ENCODE measurements around the gene NLRP14.

NLRP14 gene, protein sequence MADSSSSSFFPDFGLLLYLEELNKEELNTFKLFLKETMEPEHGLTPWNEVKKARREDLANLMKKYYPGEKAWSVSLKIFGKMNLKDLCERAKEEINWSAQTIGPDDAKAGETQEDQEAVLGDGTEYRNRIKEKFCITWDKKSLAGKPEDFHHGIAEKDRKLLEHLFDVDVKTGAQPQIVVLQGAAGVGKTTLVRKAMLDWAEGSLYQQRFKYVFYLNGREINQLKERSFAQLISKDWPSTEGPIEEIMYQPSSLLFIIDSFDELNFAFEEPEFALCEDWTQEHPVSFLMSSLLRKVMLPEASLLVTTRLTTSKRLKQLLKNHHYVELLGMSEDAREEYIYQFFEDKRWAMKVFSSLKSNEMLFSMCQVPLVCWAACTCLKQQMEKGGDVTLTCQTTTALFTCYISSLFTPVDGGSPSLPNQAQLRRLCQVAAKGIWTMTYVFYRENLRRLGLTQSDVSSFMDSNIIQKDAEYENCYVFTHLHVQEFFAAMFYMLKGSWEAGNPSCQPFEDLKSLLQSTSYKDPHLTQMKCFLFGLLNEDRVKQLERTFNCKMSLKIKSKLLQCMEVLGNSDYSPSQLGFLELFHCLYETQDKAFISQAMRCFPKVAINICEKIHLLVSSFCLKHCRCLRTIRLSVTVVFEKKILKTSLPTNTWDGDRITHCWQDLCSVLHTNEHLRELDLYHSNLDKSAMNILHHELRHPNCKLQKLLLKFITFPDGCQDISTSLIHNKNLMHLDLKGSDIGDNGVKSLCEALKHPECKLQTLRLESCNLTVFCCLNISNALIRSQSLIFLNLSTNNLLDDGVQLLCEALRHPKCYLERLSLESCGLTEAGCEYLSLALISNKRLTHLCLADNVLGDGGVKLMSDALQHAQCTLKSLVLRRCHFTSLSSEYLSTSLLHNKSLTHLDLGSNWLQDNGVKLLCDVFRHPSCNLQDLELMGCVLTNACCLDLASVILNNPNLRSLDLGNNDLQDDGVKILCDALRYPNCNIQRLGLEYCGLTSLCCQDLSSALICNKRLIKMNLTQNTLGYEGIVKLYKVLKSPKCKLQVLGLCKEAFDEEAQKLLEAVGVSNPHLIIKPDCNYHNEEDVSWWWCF

DNA sequence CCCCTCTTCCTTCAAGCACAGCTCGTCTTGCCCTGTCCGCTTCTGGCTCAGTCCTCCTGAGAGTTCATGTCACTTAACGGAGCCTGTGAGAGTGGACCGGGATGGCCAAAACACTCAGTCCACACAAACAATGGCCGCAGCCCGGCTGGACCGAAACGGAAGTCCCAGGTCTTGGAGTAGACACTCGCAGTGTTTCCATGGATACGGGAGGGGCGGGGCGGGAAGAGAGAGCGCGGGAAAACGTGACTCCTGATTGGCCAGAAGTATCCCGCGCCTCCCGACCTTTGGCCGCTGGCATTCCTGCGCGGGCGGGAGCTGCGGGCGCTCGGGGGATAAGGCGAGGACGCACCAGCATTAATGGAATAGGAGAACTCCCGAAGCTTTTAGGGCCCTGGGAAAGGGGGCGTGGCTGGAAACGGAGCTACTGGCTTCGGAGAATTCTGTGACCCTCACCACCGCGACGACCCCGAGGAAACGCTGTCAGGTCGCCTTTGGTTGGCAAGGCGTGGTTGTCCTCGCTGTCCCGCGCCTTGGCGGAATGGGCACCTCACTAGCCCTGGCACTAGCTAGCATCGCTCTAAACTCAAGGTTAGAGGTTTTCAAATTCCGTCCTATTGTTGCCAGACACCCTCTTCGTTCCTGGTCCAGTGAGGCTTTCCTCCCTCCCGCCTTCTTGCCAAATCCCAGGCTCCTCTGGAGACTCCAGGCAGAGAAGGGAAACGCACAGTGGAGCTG, at the start of gene NLRP14, which contains the start of gene ZNF214:
Gene NLRP14, plus strand, starts transcription at position 297 of the 735 bp plus-strand sequence. CDS start 18,108 bp downstream, outside the sequence.
Gene ZNF214, minus strand, starts transcription at position 164 of the 735 bp plus-strand sequence. CDS start 17,511 bp downstream, outside the sequence.
- DNase-seq (ENCODE audit: low spot score) = peak; percentile 90

DNA sequence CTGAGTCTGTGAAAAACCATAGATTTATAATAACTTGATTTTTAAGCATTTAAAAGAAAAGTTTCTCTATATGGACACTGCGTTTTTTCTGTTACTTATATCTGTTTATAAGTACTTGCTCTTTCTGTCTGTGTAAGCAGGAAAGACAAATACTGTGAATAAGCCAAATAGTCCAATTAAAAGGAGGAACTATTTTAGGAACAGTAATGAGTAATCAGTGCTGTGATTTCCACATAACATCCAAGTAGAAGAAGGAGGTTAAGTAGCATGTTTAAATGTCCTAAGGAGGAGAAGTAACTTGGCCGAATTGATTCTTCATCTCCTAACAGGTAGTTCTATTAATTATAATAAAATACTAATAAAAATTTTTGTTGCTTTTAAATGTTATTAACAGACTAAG, 40.9 kb upstream of the NLRP14 start:
- DNase-seq (ENCODE audit: low spot score) = no peak

DNA sequence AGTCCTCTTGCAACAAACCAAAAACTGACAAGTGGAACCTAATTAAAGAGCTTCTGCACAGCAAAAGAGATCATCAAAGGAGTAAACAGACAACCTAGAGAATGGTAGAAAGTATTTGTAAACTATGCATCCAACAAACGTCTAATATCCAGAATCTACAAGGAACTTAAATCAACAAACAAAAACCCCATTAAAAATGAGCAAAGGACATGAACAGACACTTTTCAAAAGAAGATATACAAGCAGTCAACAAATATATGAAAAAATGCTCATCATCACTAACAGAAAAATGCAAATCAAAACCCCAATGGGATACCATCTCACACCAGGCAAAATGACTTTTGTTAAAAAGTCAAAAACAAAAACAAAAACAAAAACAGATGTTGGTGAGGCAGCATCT, 33.8 kb upstream of the NLRP14 start:
- no peak for DNase-seq (ENCODE audit: low spot score)

DNA sequence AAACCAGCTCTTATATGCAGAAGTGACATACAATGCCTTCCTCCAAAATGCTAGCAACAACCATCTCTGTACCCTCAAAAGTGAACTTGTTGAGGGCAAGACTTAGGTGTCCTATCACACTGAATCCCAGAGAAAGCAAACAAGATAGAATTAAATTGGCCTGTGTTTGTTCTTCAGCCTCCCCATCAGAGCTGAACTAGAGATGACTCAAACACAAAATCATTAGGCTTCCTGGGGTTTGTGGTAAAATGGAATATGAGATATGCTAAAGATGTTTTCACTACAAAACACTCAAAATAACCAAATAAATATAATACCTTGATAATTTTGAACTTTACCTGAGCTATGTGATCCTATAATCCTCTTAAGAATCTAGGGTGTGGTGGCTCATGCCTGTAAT, 31.8 kb upstream of the NLRP14 start:
- no peak for DNase-seq (ENCODE audit: low spot score)

DNA sequence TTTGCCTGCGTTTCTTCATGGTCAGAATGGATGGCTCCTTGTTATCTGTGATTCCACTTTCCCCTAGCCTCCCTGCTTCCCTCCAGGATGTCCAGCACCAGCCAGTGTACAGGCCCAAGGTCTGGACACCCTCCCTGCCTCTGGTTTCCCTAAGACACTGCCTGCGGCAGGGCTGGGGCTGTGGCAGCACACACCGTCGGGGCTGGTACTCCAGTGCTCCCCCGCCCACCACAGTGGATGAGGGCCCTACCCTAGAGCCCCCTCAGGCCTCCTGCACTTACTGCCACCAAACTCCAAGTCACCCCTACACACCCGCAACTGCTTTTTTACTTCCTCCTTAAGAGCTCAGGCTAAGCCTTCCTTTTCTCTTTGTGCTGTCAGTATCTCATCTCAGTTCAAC, 29.1 kb upstream of the NLRP14 start:
- DNase-seq (ENCODE audit: low spot score) = no peak

DNA sequence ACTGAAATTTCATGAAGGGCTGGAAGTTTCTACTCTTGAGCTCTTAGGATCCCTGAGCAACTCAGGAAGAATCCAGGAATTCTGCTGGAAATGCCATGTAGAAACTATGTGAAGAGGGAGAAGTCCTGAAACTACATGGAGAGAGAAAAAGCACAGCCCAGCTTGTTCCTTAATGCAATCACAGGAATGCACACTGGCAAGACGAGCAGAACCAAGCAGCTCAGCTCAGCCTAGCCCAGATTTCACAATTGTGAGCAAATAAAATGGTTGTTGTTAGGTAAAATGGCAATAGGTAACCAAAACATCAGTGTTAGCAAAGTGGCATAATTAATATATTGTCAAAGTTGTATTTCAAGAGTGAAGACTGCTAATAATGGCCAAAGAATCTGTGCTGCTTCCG, 28.3 kb upstream of the NLRP14 start:
- DNase-seq (ENCODE audit: low spot score) = no peak

DNA sequence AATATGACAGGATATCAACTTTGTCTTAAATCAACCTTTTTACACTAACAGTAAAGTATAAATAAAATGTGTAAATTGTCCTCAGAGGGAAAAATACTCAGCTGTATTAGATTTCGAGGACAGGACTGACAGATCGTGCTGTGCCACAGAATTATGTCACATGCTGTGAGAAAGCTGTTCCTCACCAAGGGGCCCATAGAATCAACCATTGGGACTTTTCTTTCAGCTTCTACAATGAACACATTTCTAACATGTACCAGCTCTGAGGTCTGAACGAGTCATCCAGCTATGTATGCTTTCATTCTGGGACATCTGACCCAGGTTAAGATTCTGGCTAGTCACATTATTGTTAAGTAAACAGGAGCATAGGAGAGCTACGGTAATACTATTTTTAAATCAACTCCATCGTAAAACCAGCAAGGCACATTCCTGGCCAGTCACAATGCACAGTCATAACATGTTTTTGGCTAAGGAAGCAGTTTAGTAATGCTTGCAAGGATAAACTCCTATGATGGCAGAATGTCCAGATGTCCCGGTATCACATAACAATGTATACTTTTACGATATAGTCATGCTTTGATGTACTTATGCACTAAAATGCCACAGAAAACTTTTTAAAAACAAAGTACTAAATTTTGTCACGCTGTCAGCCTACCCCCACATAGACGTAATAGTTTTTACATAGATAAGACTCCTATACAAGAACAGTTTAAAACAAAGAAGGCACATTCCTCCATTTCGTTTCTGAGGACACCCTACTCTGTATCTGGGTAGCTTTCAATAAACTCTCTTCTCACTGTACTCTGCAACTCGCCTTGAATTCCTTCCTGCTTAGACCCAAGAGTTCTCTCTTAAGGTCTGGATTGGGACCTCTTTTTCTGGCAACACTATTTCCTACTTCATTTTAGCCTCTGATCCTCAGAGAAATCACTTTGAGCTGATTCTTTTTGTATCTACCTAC, 27.5 kb upstream of the NLRP14 start:
- no peak for DNase-seq (ENCODE audit: low spot score)

DNA sequence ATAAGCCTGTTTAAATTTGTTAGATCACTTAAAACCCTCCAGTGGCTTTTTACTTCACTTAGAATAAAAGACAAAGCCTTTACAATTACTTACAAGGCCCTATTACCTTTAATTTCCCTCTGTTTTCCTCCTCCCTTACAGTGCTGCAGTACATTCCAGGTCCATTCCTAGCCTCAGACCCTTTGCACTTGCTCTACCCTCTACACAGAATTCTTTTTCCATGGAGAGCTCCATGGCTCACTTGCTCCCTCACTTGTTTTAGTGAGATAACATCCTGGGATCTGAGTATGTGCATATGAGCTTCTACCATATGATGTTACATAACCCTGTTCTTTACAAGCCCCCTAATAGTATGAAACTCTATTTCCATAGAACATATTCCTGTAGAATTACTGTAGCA, 24.6 kb upstream of the NLRP14 start:
- no peak for DNase-seq (ENCODE audit: low spot score)

DNA sequence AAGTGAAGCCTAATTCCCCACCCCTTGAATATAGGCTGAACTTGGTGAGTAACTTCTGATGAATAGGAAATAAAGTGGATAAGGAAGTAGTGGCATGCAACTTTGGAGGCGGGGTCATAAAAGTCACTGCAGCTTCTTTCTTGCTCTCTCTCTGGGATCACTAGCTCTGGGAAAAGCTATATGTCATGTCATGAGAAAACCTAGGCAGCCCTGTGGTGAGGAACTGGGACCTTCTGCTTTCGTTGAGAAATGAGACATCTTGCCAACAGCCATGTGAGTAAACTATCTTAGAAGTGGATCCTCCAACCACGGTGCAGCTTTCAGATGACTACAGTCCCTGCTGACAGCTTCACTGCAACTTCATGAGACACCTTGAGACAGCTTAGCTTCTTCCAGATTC, 15.8 kb upstream of the NLRP14 start:
- DNase-seq (ENCODE audit: low spot score) = no peak

DNA sequence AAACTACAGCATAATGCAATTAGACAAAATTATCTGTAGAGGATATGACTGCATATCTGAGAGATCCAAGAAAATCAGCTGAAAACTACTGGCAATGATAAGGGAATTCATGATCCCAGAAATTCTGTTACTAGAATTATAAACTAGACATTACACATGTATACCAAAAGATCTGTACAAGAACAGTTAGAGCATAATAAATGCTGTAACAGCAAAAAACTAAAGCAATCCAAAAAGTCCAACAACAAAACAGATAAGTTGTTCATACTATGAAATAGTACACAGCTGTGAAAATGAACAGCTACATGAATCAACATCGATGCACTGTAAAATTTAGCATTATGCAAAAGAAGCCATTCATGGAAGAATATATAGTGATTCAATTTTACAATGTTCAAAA, 6.2 kb upstream of the NLRP14 start:
- DNase-seq (ENCODE audit: low spot score) = no peak

DNA sequence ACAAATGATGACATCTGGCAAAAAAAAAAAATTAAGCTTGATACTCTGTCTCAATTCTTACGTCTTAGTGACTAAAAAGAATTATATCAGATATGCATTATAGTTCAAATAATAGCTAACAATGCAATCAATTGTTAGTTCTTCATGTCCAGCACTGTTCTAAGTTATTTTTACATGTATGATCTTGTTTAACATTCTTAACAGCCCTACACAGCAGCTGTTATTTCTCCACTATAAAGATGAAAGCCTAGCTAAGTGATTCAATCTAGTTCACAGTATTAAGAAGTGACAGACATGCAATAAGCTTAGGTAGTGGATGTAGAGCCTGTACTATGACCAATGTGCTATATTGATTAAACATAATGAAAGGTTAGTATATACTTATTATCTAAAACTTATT, 4.3 kb upstream of the NLRP14 start:
- DNase-seq (ENCODE audit: low spot score) = no peak

DNA sequence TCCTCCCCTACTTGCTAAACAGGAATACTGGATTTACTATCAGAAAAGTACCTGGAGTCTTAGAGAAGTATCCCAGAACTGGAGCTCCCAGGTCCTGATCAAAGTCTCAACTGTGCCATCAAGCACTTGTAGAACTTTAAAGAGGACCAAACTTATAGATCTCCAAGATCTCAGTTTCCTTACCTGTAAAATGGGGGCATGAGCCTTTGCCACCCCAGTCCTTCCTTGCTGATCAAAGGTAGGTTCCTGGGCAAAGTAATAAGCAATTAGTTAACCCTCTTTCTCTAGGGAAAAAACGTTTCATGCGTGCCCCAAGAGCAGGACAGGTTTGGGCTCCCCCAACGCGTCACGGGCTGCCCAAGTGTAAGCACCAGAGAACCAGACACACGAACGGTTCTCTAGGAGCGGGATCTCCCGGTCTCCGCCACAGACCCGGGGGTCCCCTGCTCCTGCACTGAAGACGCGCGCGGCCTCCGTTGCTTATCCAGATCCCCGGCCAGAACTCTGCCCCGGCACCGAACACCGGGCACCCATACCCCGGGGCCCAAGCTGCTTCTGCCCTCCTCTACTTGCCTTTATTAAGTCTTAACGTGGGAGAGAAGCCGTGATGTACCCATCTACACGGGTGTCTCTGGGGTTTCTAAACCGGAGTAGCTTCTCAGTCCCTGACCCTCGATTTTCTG, 638 bp upstream of the NLRP14 start:
- DNase-seq (ENCODE audit: low spot score) = peak; percentile 23

DNA sequence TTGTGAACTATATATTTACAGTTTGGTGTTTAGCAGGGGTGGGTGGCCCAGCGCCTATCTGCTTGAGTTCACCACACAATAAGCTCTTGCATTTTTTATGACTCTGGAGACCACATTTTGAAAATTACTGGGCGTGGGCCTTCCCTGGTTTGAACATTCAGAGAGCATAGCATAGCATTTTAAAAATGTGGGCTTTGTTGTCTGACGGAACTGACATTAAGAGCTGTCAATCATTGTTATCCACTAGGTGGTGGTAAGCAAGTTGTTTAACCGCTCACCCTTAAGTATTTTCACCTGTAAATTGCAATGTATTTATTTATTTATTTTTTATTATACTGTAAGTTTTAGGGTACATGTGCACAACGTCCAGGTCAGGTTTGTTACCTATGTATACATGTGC, 1.0 kb downstream of the NLRP14 start:
- DNase-seq (ENCODE audit: low spot score) = no peak

DNA sequence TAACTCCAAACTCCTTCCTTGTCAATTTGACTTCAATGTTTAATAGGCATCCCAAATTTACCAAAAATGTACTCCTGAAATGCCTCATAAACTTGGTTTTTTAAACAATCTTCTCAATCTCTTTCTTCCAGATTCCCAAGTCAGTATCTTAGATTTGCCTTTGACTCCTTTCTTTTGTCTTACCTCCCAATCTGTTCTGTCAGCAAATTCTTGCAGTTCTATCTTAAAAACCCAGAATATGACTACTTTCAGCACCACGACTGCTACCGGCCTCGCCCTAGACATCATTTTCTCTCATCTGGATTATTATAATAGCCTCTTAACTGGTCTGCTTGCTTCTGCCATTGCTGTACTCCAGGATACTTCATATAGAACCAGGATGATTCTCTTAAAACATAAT, 7.9 kb downstream of the NLRP14 start:
- DNase-seq (ENCODE audit: low spot score) = no peak

DNA sequence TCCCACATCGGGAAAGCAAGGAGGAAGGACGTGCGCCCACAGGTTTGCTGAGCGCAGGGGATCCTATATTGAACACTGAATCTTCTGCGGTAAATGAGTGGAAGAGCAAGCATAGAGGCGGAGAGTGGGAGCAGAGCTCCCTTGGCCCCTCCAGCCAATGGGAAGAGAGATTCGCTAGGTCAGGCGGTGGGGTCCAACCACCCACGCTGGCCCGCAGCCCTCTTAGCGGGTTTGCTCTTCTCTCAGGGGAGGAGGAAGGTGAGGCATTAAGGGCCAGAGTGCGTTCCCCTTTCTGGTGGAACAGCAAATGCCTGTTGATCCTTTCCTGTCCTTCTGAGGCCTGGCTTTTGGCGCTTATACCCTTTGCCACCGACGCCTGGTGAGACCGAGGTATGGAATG, 10.6 kb downstream of the NLRP14 start:
- no peak for DNase-seq (ENCODE audit: low spot score)

DNA sequence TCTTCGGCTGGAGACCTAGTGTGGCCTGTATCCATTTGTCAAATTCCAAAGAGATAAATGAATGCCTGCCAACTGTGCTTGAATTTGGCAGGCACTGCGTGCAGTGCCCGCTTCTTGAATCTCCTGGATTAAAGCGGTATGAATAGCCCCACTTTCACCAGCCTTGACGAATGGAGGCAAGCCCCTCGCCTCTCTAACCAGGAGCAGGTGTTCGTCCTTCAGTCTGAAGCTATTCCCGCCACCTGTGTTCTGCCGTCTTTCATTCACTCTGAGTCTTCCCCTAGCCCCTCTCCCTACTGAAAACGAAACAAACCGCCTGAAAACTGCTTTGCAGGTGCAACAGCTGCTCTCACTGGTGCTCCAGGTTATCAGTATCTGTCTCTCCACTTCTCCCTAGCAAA, 11.2 kb downstream of the NLRP14 start:
- no peak for DNase-seq (ENCODE audit: low spot score)

DNA sequence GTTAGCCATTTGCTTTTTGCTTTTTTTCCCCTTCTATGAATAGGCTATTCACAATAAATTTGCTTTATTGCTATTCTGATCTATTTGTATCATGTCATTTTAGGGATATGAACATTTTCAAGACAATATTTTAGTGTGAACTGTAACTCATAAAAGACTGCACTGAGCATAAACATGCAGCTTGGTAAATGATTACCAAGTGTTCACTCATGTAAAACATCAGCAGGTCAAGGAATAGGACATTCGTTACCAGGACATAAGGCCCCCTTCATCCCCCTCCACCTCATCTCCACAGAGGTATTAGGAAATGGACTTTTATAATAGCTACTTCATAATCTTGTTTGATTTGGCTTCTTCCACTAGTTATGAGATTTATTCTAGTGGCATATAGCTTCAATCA, 12.4 kb downstream of the NLRP14 start:
- no peak for DNase-seq (ENCODE audit: low spot score)

DNA sequence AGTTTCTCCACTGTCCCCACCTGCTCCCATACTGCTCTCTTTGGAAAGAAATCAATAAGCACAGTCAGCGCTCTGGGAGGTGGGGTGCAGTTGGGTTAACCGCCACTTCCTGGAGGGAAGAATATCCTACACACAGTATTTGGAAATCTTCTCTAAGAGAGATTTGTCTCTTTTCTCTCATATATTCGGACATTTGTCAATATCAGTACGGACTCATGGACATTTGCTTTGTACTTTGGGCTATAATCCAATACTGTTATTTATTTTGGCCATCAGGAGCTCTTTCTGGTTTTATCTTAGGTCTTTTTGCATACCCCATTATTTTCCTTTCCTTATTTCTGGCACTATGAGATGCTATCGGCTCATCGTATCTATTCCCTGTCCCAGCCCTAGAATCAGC, 13.7 kb downstream of the NLRP14 start:
- no peak for DNase-seq (ENCODE audit: low spot score)

DNA sequence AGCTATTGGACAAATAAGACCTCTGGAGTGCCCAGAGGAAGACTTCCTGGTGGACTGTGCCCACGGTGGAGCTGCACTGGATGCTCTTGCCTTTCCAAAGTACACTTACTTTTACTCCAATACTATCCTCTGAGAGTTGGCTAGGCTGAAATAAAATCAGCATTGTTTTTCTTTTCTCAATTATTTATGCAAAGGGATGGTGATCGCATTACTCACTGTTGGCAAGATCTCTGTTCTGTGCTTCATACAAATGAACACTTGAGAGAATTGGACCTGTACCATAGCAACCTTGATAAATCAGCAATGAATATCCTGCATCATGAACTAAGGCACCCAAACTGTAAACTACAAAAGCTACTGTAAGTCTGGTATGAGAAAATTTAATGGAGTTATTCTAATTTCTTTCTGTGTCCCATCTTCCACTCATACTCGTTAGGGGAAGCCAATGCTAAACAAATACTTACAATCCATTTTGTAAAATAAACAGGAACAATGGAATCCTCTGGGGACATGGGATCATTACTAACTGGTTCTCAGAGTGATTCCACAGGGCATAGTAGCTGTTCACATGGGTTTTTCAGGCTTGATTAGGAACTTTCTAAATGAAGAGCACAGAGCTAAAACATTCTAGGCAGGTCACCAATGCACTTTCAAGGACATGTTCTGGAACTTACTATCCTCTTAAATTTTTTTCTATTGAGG, 26.3 kb downstream of the NLRP14 start:
- DNase-seq (ENCODE audit: low spot score) = no peak

DNA sequence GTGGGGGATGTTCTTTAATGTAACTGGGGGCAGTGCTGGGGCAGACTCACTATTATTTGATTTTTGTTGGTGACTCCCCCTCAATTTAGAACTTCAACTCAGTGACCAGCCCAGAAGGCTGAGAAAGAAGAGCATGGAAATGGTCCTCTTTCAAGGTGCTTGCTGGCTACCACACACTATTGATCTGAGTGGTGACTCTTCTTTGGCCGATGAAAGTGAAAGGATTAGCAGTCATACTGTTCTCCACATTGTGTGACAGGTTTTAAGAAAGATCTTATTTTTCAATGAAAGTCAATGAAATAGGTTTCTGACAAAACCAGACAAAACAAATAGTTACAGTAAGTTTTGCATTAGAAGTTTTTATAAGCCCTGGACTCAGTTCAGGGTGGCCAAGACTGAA, 29.9 kb downstream of the NLRP14 start:
- DNase-seq (ENCODE audit: low spot score) = no peak

Measured in HuH-7 (cell line).